Stimulated activated CD8-positive, alpha-beta memory T cell treated with anti-CD3 and anti-CD28 coated beads, Interleukin-7, amount 100 ng/mL, for 4 hours (primary cell): ENCODE results near the gene PRR33.
"Not testable (repeated sequence)": the region's sequence is repeated elsewhere in the genome, so short reads cannot be mapped to it uniquely, and the experiment has no call there.

Experiments
- DNase-seq, 2 donors: peaks; one replicate each; pipeline ENCODE4 v3.0.0-alpha.2; 2020; ENCODE audit warnings: low read depth in 2 of 2

Gene PRR33

GRCh38 chr11:1876361-1877063 is 15.2 kb downstream of the PRR33 start:
- DNase-seq = no peak

GRCh38 chr11:1875851-1876301 is 15.8 kb downstream of the PRR33 start:
- DNase-seq = not testable (repeated sequence)

- DNase-seq = no peak
Measured at GRCh38 chr11:1875093-1875850, 16.4 kb downstream of the PRR33 start.

- DNase-seq = not testable (repeated sequence)
Measured at GRCh38 chr11:1874441-1875092, 17.1 kb downstream of the PRR33 start.

GRCh38 chr11:1873813-1874150 is 17.9 kb downstream of the PRR33 start:
- DNase-seq = not testable (repeated sequence)

- DNase-seq = no peak
Measured at GRCh38 chr11:1873048-1873812, 18.5 kb downstream of the PRR33 start.

GRCh38 chr11:1872267-1872985 is 19.3 kb downstream of the PRR33 start:
- no peak for DNase-seq

GRCh38 chr11:1871531-1871930 is 20.2 kb downstream of the PRR33 start:
- no peak for DNase-seq

- peak in 1 of 2 donors; percentile 49 for DNase-seq
Measured at GRCh38 chr11:1870721-1871466, 20.8 kb downstream of the PRR33 start.

GRCh38 chr11:1870326-1870696 is 21.4 kb downstream of the PRR33 start:
- no peak for DNase-seq

GRCh38 chr11:1869427-1870325 is 22.0 kb downstream of the PRR33 start:
- DNase-seq = no peak

GRCh38 chr11:1868636-1869291 is 22.9 kb downstream of the PRR33 start:
- DNase-seq = no peak

- no peak for DNase-seq
Measured at GRCh38 chr11:1868056-1868635, 23.5 kb downstream of the PRR33 start.

GRCh38 chr11:1867381-1867780 is 24.3 kb downstream of the PRR33 start:
- no peak for DNase-seq

- DNase-seq = no peak
Measured at GRCh38 chr11:1866776-1867175, 24.9 kb downstream of the PRR33 start.

GRCh38 chr11:1866226-1866625 is 25.5 kb downstream of the PRR33 start:
- DNase-seq = no peak

GRCh38 chr11:1864831-1865665 is 26.6 kb downstream of the PRR33 start:
- DNase-seq = no peak

- no peak for DNase-seq
Measured at GRCh38 chr11:1864231-1864630, 27.5 kb downstream of the PRR33 start.
